ENCODE results near the gene ACAN. TPM values are rescaled to one million over a fixed set of nuclear protein-coding genes. Genes with fewer than 3 reads are reported as not detected.

ACAN gene
- total and polyA plus RNA-seq, 2 of the 8 experiments (the other 6 are each of a cell fraction or from before 2014, with no cell fraction given): 0.71 to 0.73 TPM

DNA sequence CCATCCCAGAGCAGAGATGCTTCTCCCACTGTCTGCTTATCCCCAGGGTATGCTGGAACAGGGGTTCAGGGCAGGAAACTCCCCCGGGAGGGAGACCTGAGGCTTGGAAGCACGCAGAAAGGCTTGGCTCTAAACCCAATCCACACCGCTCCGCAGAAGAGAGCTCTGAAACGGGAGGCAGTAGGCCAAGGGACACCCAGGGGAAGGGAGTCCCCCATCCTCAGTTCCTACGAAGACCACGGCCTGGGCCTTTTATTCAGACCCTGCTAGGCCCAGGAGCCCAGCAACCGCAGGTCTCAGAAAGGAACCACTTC, 93.9 kb downstream of the ACAN start:
- no peak overlapping the region for H2BK15ac ChIP-seq (ENCODE audit: low read length)
- peaks cover 14% of the 10 kb centered on the region; the same call in 1 of the 2 replicates for H3K23me2 ChIP-seq (ENCODE audit: low read depth, low read length)
- H2AFZ ChIP-seq (ENCODE audit: low read length): no peak overlapping the region
- H4K8ac ChIP-seq (ENCODE audit: extremely low read depth, insufficient read depth, low read length): no peak overlapping the region
- H4K5ac ChIP-seq (ENCODE audit: insufficient read length, low read depth, low read length): no peak overlapping the region
- peaks cover 13 to 44% (median 27%) of the 10 kb centered on the region in 4 experiments for H3K36me3 ChIP-seq (ENCODE audit: control insufficient read depth in 2 of 4, insufficient read depth in 4 of 4, low read length in 3 of 4)
- ChIA-PET CTCF (ENCODE audit: partially characterized antibody) (interaction anchor here (0.8 to 10.4 kb wide), 10 partner anchors 6 to 216 kb away, joined by 3 to 95 read pairs (median 5); no protein-coding TSS in a partner anchor), POLR2A (ENCODE audit: partially characterized antibody) (interaction anchor here (0.7 to 27.2 kb wide), 28 partner anchors 12 to 342 kb away, joined by 3 to 607 read pairs (median 4); partner anchors contain the start of gene MFGE8)
- H3K9ac ChIP-seq (replicated peaks in 1 of 4; ENCODE audit: extremely low read depth in 1 of 4, low read depth in 3 of 4, low read length in 3 of 4): no peak overlapping the region
- no peaks in the 10 kb centered on the region for H3K27me3 ChIP-seq (replicated peaks in 1 of 4; ENCODE audit: control insufficient read depth in 3 of 4, extremely low read depth in 1 of 4, insufficient read depth in 3 of 4, low read length in 3 of 4)
- no peak overlapping the region for H3K27ac ChIP-seq (ENCODE audit: low read depth, low read length)
- H3K9me3 ChIP-seq (ENCODE audit: insufficient read depth in 2 of 2, low read depth in 1 of 2, low read length in 1 of 2): no peaks in the 10 kb centered on the region; a peak in 1 of 4 replicates
- no peak overlapping the region for H4K91ac ChIP-seq (replicated peaks; ENCODE audit: insufficient read length, low read length)
- no peak overlapping the region for H3K23ac ChIP-seq (ENCODE audit: insufficient read length)
- no peak overlapping the region for H2BK120ac ChIP-seq (replicated peaks; ENCODE audit: low read depth, low read length)
- H3K18ac ChIP-seq (ENCODE audit: extremely low read depth, low read length): 0 out of 2 replicates have a peak overlapping the region, but pooled peaks have one; percentile 73
- no peak overlapping the region for H2AK5ac ChIP-seq (ENCODE audit: low read depth, low read length)
- TF ChIP-seq RXRA (IDR thresholded peaks at IDR 0.05; ENCODE audit: insufficient read depth, low read depth, low read length) (no peak), SIRT6 (IDR thresholded peaks at IDR 0.05; ENCODE audit: low read length) (peak; percentile 28), POLR2A (IDR thresholded peaks at IDR 0.05; ENCODE audit: control extremely low read depth in 1 of 2, low read depth in 2 of 2, low read length in 2 of 2) (peak in 1 of 2 experiments; percentile 84; a peak in 1 of 3 replicates), POLR2AphosphoS5 (IDR thresholded peaks at IDR 0.05; ENCODE audit: low read depth, low read length) (peak; percentile 47; the same call in 1 of the 2 replicates)
- TF ChIP-seq, protein P1, sequence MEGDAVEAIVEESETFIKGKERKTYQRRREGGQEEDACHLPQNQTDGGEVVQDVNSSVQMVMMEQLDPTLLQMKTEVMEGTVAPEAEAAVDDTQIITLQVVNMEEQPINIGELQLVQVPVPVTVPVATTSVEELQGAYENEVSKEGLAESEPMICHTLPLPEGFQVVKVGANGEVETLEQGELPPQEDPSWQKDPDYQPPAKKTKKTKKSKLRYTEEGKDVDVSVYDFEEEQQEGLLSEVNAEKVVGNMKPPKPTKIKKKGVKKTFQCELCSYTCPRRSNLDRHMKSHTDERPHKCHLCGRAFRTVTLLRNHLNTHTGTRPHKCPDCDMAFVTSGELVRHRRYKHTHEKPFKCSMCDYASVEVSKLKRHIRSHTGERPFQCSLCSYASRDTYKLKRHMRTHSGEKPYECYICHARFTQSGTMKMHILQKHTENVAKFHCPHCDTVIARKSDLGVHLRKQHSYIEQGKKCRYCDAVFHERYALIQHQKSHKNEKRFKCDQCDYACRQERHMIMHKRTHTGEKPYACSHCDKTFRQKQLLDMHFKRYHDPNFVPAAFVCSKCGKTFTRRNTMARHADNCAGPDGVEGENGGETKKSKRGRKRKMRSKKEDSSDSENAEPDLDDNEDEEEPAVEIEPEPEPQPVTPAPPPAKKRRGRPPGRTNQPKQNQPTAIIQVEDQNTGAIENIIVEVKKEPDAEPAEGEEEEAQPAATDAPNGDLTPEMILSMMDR (IDR thresholded peaks at IDR 0.05; ENCODE audit: control extremely low read depth in 1 of 3, insufficient read depth in 1 of 3, low read depth in 1 of 3, low read length in 3 of 3): no peak
- 59% methylated on average over 8 of the region's 8 CpGs; no CpG with 5 or more reads in 1 of the 2 experiments for WGBS, 2 experiments (ENCODE audit: extremely low coverage in 1 of 2, insufficient coverage in 1 of 2, insufficient read length in 1 of 2, insufficient replicate concordance in 2 of 2, low coverage in 1 of 2, low lambda C conversion rate in 2 of 2, missing lambda C conversion rate in 1 of 2)
- H3K4ac ChIP-seq (replicated peaks; ENCODE audit: insufficient read length, low read depth, low read length): no peak overlapping the region
- H3K4me1 ChIP-seq (replicated peaks in 1 of 4; ENCODE audit: control insufficient read depth in 3 of 4, insufficient read depth in 4 of 4, low read length in 3 of 4): peaks cover 0 to 37% (median 22%) of the 10 kb centered on the region in 4 experiments; a peak in 6 of 7 replicates
- H3K56ac ChIP-seq (replicated peaks; ENCODE audit: insufficient read length, low read depth, low read length): no peak overlapping the region
- H3K79me2 ChIP-seq (ENCODE audit: control insufficient read depth in 1 of 2, insufficient read depth in 2 of 2, low read length in 2 of 2): peaks cover 0 to 9% of the 10 kb centered on the region in 2 experiments; a peak in 1 of 4 replicates
- H4K20me1 ChIP-seq (replicated peaks in 1 of 2; ENCODE audit: control insufficient read depth in 1 of 2, insufficient read depth in 2 of 2, low read length in 2 of 2): peaks cover 11 to 27% of the 10 kb centered on the region in 2 experiments
- DNase-seq (ENCODE audit: low read depth in 1 of 2, low spot score in 2 of 2) (no peak), FAIRE-seq (no peak)
- no peak overlapping the region for H2BK20ac ChIP-seq (ENCODE audit: low read length)
- H3K79me1 ChIP-seq (ENCODE audit: low read depth, low read length): peaks cover 7% of the 10 kb centered on the region; the same call in 1 of the 2 replicates
- no peak overlapping the region for H2BK5ac ChIP-seq (ENCODE audit: low read depth, low read length)
- peak overlapping the region in 1 of 4 experiments; percentile 12; a peak in 1 of 8 replicates for H3K4me3 ChIP-seq (ENCODE audit: extremely low read depth in 1 of 4, insufficient read depth in 2 of 4, low read depth in 3 of 4, low read length in 4 of 4)
- H2BK12ac ChIP-seq (ENCODE audit: low read depth, low read length): no peak overlapping the region
- no peak overlapping the region for H3K14ac ChIP-seq (ENCODE audit: insufficient read length)
- H3K4me2 ChIP-seq (ENCODE audit: insufficient read depth in 1 of 2, low read depth in 2 of 2, low read length in 2 of 2): peak overlapping the region; percentile 2 to 25; a peak in 2 of 4 replicates
